HepG2 (cell line): Measurements from ENCODE around the gene HDLBP. TPM values are rescaled to one million over a fixed set of nuclear protein-coding genes. Genes with fewer than 3 reads are reported as not detected.

ENCODE experiments used
- FOXP4 ChIP-seq: sonication (generic); formaldehyde crosslinking; IDR thresholded peaks from 2 replicates; pipeline ENCODE4 v1.4.0; 2020; ENCODE audit warnings: missing genetic modification reagents
- KLF13 ChIP-seq: sonication (generic); formaldehyde crosslinking; IDR thresholded peaks from 2 replicates; pipeline ENCODE4 v1.4.0; 2020; ENCODE audit warnings: mild to moderate bottlenecking, missing genetic modification reagents
- SMAD3 ChIP-seq: sonication (generic); formaldehyde crosslinking; IDR thresholded peaks from 2 replicates; pipeline ENCODE4 v1.4.0; 2020; ENCODE audit warnings: missing genetic modification reagents
- TBX3 ChIP-seq: fragments of 450-650 bp; IDR thresholded peaks from 2 replicates; pipeline ENCODE4 v1.6.1; 2017; ENCODE audit warnings: antibody characterized with exemption, mild to moderate bottlenecking, inconsistent platforms, borderline replicate concordance
- TOPORS ChIP-seq: sonication (generic); formaldehyde crosslinking; IDR thresholded peaks from 2 replicates; pipeline ENCODE4 v1.8.0; 2023; ENCODE audit warnings: mild to moderate bottlenecking, missing genetic modification reagents
- ZNF24 ChIP-seq: fragments of 450-650 bp; IDR thresholded peaks from 2 replicates; pipeline ENCODE4 v1.6.1; 2017; ENCODE audit warnings: antibody characterized with exemption, mild to moderate bottlenecking
- ZNF567 ChIP-seq: sonication (generic); formaldehyde crosslinking; IDR thresholded peaks from 2 replicates; pipeline ENCODE4 v1.8.1; 2023; ENCODE audit warnings: mild to moderate bottlenecking, missing genetic modification reagents, borderline replicate concordance
- ZXDC ChIP-seq: sonication (generic); formaldehyde crosslinking; IDR thresholded peaks from 2 replicates; pipeline ENCODE4 v1.5.0; 2020; ENCODE audit warnings: mild to moderate bottlenecking, missing genetic modification reagents
- polyA plus RNA-seq, 8 experiments: library from polyadenylated mRNA; depleted of rRNA in 3 of 8; stranded (reverse) in 7 of 8; unstranded in 1 of 8; fragments of >200 nt; fragmentation: Illumina TruSeq in 4 of 8; extraction: Trizol in 4 of 8; gene quantifications; 2 replicates each; pipeline versions ENCODE4 v1.2.1 to v1.2.3, GENCODE V29; 2011 to 2016; ENCODE audit warnings: low read depth in 4 of 8, missing spikeins in 1 of 8, mixed read lengths in 1 of 8; ENCODE audit not compliant: insufficient read depth in 1 of 8
- total RNA-seq, 5 experiments: library from RNA; depleted of rRNA; stranded (reverse); fragments of >200 nt; fragmentation: Illumina TruSeq; extraction: Trizol; gene quantifications; 2 replicates each; pipeline ENCODE4 v1.2.3, GENCODE V29; 2016; ENCODE audit warnings: low read depth in 1 of 5
- TF ChIP-seq, protein P1 (sequence below): sonication (generic); formaldehyde crosslinking; IDR thresholded peaks from 2 replicates; pipeline ENCODE4 v1.4.0; 2020; ENCODE audit warnings: missing genetic modification reagents
- TF ChIP-seq, protein P2 (sequence below): sonication (generic); formaldehyde crosslinking; IDR thresholded peaks from 2 replicates; pipeline ENCODE4 v1.4.0; 2020; ENCODE audit warnings: missing genetic modification reagents
- TF ChIP-seq, protein P3 (sequence below): sonication (generic); formaldehyde crosslinking; conservative IDR thresholded peaks from 2 replicates; pipeline ENCODE4 v1.4.0; 2020; ENCODE audit warnings: missing genetic modification reagents

The HDLBP gene
- total and polyA plus RNA-seq, 2 of the 13 experiments (the other 11 are each of a cell fraction or from before 2014, with no cell fraction given): 464 to 707 TPM

DNA sequence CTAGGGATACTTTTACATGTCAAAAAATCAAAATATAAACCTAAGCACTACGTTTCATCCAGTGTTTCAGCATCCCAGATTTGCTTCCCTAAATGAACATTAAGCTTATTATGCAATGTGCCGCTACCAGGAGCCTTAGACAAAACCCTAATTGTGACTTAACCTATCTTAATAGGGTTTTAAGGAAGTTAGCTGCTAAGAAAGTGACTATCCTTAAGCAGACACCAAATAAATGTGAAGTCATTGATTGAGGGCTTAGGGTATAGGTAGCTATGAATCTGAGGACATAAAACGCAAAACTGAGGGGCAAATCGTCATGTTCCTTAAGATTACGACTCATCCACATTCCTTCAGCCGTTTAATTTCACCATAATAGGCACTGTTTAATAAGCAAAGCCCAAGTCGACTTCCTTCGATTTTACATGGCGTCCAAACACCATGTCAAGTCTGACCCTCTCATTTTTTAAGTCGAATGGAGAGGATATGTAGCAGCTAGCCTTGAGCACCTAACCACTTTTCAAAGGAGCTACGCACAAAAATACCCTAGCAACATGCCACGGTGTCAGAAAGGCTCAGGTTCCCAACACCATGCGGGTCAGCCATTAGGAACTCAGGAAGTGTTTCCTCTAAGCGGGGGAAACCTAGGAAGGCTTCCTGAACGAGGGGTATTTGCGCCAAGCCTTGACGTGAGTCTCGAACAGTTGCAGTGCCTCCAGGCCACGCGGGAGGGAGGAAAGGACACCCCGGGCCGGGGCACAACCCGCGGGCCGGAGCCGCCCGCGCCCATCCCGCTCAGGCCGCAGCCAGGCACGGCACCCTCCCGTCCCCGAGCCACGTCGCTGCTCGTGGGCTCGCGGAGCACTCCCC, 1.0 kb downstream of the HDLBP start (continued):
- TF ChIP-seq FOXP4 (CRISPR knock-in tag) (no peak), KLF13 (CRISPR knock-in tag) (no peak), ZXDC (CRISPR knock-in tag) (no peak), ZNF24 (0 out of 2 replicates have a peak, but pooled peaks have one; percentile 9), ZNF567 (CRISPR knock-in tag) (0 out of 2 replicates have a peak, but pooled peaks have one; percentile 8), TBX3 (no peak), TOPORS (CRISPR knock-in tag) (0 out of 2 replicates have a peak, but pooled peaks have one; percentile 82), SMAD3 (CRISPR knock-in tag) (no peak)
- TF ChIP-seq, protein P1, sequence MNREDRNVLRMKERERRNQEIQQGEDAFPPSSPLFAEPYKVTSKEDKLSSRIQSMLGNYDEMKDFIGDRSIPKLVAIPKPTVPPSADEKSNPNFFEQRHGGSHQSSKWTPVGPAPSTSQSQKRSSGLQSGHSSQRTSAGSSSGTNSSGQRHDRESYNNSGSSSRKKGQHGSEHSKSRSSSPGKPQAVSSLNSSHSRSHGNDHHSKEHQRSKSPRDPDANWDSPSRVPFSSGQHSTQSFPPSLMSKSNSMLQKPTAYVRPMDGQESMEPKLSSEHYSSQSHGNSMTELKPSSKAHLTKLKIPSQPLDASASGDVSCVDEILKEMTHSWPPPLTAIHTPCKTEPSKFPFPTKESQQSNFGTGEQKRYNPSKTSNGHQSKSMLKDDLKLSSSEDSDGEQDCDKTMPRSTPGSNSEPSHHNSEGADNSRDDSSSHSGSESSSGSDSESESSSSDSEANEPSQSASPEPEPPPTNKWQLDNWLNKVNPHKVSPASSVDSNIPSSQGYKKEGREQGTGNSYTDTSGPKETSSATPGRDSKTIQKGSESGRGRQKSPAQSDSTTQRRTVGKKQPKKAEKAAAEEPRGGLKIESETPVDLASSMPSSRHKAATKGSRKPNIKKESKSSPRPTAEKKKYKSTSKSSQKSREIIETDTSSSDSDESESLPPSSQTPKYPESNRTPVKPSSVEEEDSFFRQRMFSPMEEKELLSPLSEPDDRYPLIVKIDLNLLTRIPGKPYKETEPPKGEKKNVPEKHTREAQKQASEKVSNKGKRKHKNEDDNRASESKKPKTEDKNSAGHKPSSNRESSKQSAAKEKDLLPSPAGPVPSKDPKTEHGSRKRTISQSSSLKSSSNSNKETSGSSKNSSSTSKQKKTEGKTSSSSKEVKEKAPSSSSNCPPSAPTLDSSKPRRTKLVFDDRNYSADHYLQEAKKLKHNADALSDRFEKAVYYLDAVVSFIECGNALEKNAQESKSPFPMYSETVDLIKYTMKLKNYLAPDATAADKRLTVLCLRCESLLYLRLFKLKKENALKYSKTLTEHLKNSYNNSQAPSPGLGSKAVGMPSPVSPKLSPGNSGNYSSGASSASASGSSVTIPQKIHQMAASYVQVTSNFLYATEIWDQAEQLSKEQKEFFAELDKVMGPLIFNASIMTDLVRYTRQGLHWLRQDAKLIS: no peak
- TF ChIP-seq, protein P2, sequence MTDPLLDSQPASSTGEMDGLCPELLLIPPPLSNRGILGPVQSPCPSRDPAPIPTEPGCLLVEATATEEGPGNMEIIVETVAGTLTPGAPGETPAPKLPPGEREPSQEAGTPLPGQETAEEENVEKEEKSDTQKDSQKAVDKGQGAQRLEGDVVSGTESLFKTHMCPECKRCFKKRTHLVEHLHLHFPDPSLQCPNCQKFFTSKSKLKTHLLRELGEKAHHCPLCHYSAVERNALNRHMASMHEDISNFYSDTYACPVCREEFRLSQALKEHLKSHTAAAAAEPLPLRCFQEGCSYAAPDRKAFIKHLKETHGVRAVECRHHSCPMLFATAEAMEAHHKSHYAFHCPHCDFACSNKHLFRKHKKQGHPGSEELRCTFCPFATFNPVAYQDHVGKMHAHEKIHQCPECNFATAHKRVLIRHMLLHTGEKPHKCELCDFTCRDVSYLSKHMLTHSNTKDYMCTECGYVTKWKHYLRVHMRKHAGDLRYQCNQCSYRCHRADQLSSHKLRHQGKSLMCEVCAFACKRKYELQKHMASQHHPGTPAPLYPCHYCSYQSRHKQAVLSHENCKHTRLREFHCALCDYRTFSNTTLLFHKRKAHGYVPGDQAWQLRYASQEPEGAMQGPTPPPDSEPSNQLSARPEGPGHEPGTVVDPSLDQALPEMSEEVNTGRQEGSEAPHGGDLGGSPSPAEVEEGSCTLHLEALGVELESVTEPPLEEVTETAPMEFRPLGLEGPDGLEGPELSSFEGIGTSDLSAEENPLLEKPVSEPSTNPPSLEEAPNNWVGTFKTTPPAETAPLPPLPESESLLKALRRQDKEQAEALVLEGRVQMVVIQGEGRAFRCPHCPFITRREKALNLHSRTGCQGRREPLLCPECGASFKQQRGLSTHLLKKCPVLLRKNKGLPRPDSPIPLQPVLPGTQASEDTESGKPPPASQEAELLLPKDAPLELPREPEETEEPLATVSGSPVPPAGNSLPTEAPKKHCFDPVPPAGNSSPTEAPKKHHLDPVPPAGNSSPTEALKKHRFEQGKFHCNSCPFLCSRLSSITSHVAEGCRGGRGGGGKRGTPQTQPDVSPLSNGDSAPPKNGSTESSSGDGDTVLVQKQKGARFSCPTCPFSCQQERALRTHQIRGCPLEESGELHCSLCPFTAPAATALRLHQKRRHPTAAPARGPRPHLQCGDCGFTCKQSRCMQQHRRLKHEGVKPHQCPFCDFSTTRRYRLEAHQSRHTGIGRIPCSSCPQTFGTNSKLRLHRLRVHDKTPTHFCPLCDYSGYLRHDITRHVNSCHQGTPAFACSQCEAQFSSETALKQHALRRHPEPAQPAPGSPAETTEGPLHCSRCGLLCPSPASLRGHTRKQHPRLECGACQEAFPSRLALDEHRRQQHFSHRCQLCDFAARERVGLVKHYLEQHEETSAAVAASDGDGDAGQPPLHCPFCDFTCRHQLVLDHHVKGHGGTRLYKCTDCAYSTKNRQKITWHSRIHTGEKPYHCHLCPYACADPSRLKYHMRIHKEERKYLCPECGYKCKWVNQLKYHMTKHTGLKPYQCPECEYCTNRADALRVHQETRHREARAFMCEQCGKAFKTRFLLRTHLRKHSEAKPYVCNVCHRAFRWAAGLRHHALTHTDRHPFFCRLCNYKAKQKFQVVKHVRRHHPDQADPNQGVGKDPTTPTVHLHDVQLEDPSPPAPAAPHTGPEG: peak; percentile 98
- TF ChIP-seq, protein P3, sequence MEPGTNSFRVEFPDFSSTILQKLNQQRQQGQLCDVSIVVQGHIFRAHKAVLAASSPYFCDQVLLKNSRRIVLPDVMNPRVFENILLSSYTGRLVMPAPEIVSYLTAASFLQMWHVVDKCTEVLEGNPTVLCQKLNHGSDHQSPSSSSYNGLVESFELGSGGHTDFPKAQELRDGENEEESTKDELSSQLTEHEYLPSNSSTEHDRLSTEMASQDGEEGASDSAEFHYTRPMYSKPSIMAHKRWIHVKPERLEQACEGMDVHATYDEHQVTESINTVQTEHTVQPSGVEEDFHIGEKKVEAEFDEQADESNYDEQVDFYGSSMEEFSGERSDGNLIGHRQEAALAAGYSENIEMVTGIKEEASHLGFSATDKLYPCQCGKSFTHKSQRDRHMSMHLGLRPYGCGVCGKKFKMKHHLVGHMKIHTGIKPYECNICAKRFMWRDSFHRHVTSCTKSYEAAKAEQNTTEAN: no peak; the same call in 1 of the 2 replicates
